Activated T-cell treated with anti-CD3 and anti-CD28 coated beads, Interleukin-2, amount 50 U/mL, for 1 hour (primary cell): ENCODE data around the gene KIF16B.

Source experiments
- DNase-seq: peaks from one replicate; pipeline ENCODE4 v3.0.0-alpha.2; 2020

KIF16B gene

DNA sequence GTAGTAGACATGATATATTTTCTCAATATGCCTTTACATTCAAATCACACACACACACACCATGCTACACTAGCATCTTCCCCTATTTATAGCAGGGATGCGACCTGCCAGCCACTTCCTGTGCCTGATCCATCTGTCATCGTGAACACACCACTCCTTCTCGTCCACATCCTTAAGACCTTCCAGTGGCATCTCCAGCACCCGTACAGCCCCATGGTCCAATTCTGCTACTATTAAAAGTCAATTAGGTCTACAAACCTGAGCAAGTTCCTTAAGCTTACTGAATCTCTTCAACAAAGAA lies 54.5 kb downstream of the KIF16B start:
- no peak for DNase-seq

DNA sequence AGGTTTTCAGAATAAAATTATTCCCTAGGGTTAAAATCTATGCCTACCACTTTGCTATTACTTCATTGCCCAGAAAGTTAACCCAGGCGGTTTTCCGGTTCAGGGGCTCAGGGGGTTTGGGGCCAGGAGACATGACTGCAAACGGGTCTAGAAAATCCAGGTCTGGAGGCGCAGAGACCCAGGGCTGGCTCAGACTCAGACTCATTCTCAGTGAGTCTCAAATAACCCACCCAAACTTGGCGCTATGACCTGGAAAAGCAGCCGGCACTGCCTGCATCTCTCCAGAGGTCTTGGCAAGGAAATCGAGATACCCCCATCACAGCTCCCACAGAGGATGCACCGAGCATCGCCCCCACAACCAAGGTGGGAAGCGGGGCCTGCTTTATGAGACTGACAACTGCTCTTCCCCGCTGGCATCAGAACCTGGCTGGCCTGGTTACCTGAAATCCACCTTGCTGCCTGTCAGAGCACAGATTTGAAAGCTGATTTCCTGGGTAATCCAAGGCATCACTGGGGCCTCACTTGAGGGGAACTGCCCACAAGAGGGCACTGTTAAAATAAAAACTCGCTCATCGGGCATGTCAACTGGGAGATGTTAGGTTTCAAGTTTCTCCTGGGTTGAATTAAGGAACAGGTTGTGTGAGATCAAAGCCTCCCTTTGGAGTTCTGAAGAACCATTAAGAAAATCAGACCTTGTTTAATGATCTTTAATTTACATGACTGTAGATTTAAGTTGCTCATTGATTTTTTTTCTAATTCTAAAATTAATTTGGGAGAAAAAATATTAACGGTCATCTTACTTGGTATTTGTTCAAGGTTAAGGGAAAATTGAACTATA lies 55.1 kb downstream of the KIF16B start:
- DNase-seq: no peak

DNA sequence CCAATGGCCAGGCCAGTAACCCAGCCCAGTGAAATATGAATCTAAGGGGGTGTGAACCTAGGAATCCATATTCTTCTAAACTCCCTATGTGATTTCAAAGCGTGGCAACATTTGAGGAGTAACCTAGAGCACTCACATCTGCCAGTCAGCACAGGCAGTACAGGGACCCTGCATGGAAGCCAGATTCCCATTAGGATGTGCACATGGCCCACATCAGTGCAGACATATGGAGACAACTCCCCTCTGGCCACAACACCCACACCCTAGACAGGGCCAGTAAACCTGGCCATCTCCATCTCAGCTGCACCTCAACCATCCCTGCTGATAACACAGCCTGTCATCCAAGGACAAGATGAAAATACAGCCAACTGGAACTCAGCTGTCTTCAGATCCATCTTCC lies 56.5 kb downstream of the KIF16B start:
- DNase-seq: no peak

DNA sequence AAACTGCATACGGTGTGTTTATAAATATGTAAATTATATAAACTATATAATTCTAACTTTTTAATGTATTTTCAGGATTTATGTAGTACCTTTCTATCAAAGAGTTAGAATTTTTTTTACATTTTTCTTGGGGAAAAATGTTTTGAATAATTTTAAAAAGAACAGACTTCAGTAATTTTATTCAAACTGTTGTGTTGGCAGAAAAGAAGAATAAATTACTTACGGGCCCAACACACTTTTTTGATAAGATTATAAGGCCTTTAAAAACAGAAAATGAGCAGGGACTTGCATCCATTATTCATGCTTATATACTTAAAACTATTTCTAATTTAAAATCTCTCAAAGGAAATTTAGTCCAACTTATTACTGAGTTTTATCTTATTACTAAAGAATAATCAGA lies 58.2 kb downstream of the KIF16B start:
- no peak for DNase-seq

DNA sequence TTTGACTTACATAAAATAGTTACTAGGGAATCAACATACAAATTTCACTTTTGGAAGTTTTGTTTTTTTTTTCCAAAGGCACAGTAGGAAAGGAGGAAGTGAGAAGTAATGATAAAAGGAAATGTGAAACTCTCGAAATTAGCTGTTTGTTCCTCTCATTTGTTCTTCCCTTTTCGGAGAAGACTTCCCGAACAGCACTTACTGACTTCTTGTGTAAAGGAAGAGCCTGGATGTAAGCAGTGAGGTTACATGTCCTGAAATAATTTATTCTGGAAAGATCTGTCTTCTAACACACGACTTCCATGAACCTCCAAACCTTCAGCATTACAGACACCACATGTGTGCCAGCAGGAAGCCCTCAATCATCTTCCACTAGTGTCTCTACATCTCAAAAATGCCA lies 59.1 kb downstream of the KIF16B start:
- no peak for DNase-seq

DNA sequence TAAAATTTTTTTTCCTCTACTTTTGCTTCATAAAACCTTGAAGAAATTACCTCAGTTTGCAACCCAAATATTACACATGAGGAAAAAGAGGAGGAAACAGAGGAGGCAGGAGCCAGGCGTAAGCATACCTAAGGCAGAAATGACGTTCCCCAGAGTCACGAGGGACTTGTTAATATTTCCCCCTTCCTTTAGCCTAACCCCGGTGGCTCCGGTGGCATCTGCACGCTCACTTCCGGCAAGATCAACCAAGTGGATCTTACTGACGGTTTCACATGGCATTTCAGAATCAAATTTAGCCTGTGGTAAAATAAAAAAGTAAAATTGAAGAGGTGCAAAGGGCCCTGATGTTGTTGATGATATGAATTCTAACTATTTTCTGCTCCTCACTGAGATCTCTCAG lies 67.4 kb downstream of the KIF16B start:
- DNase-seq: no peak

DNA sequence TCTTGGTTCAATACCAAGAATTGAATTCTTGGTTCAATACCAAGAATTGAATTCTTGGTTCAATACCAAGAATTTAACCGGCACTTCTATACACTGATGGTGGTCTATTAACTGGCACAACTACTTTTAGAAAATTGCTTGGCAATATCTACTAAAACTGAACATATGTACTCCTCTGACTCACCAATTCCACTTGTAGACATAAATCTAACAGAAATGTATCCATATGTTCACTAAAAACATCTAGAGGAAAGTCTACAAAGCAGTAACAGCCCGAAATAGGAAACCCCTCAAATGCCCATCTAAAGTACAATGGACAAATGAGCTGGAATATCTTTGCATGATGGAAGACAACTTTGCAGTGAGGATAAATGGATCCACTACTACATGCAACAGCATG lies 71.9 kb downstream of the KIF16B start:
- DNase-seq: no peak

DNA sequence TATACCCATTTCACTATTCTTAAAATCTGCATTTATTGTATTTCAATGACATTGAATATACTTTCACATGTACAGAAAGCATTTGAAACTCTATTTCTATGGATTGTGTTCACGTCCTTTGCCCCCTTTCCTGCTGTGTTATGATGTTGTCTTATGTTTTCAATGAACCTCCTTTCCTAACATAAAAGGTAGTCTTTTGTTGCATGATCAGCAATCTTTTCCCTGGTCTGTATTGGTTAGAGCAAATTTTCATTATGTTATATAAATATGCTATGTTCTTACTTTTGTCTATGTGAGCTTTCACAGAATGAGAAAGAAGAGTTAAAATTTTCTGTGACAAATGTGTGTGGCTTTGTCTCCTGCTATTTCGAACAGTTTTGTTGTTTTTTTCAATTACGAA lies 73.1 kb downstream of the KIF16B start:
- no peak for DNase-seq

DNA sequence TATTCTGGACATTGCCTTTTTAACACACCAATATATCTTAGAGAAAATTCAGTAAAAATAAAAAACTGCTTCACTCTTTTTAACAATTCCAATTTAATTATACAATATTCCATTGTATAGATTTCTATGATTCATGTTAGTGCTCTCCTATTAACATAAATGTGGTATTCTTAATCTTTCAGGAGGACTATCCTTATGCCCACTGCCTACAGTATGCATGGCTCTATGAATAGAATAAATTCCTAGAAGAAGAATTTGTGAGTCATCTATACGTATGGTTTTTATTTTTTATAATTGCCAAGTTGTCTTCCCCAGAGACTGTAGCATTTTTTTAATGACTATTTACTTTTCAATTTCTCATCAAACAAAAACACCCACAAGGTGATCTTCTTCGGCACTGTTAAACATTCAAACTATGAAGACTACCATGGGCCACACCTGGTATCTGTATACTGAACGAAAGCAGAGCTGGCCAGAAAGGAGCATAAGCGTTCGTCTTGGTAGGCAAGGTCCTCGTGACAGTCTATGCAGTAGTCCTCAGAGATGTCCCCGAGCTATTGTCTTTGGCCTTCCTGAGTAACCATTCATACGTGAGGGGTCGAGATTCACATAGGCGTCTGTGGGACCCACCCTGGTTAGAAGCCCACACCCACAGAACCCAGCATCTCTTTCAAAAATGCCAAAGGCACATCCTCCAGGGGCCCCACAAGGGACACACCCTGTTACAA lies 74.6 kb downstream of the KIF16B start:
- no peak for DNase-seq

DNA sequence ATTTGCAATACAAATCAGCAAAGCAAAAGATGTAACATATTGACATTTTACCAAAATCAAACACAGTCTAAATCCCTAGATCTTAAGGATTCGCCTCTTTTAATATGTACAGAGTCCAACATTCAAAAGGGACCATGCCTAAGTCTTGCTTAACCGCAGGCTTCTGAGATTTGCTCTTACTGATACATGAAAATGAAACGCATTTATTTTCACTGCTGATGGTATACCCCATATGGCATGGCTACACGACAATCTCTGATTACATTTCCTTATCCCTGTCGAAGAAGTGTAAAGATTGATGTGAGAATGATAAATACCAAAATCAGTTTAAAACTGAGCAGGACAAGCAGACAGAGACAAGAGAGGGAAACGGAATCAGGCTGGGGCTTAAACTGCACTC lies 75.4 kb downstream of the KIF16B start:
- DNase-seq: no peak

DNA sequence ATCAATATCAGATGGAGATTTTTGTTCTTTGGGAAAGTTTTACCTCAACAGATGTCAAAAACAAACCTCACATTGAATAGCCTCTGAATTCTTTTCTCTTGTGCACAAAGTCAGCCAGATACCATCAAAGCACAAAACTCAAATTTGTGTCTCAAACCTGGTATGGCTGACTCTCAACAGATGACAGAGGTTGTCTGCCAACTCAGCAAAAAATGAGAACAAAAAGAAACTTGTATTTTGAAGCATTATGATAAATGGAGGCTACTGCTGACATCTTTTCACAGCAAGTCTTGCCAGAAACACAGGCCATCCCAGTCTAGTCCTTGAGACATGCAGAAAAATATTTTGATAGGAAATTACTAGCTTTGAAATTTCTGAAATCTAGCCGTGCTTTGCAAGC lies 79.8 kb downstream of the KIF16B start:
- no peak for DNase-seq

DNA sequence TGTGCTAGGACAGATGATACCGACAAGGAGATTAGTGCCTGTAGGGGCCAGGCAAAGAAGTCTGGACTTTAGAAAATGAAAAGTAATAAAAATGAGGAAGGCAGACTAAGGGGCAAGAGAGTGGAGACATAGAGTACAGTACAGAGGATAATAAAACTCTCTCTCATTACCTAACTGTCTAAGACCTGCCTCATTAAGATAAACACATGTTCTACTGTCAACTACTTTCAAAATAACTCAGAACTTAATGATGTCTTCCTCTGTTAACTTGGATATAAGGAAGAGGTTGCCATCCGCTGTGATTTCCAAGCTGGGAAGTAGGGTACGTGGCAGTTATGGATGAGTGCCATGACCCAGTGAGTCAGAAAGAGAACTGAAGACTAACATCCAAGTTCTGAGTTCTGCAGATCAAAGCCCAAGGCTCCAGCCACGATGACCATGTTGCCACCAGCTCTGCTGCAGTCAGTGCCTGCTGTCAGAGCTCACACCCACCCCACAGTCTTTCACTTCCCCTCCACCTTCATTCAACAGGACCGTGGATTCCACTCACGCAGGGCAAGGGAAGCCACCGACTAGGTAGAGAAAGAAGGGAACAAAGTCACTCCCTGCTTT lies 81.8 kb downstream of the KIF16B start:
- no peak for DNase-seq

DNA sequence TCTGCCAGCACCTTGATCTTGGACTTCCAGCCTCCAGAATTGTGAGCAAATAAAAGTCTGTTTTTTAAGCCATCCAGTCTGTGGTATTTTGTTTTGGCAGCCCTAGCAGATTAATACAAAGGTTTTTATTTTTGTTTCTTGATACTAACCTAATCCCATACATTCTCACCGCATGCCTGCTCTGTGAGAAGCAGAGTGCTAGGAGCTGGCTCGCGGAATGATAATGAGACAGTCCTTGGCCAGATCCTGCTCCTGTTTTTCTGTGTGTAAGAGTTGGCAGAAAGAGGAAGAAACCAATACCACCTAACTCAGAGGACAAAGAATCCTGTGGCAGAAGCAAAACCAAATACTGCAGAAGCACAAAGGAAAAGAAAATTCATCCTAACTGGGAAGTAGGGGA lies 82.6 kb downstream of the KIF16B start:
- no peak for DNase-seq

DNA sequence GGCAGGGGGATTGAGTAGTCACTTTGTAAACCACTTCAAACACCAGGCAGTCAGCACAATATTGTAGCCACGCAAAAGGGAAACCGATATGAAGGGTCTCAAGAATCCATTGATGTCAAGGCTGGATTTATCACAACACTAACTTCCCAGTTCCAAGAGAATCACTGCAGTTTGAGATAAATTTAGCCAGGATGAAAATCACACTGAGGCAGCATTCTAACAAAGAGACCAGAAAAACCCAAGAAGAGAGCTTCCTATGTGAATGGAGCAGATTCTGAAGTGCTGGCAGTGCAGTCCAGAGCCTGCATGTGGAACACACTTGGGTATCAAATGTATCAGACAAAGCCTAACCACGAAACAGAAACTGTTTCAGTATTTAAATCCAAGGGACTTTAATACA lies 84.6 kb downstream of the KIF16B start:
- no peak for DNase-seq

DNA sequence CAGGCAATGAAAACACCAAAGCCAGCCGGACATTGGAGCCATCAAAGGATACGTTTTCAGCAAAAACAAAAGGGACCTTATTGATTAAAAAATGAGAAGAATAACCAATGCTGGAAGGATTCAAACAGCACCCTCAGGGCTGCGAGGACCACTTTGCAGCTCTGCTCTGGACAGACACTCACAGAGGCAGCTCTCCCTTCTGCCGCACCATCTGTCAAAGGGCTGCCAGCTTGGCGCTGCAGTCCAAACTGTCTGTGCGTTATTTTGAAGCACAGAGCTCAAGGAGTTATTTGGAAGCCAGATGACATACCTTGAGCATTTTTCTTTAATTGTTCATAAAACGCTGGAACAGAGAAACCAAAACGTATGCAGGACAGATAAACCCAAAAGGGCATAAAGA lies 85.2 kb downstream of the KIF16B start:
- DNase-seq: no peak

DNA sequence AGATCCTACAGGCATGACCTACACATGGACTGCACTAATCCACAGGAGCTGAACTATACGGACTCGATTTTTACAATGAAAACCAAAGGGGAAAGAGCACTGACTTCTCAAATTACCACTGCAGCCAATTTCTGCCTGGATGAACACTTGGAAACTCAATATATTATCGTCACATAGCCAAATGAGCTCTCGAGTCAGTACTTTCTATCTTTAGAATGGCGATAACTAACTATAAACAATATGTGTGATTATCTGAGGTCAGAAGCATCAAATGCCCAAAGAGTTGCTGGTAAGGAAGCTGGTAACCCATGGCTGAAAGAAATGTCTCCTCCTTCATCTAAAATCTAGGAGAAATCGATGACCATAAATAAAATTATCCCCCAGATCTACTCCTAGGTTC lies 86.7 kb downstream of the KIF16B start:
- no peak for DNase-seq

DNA sequence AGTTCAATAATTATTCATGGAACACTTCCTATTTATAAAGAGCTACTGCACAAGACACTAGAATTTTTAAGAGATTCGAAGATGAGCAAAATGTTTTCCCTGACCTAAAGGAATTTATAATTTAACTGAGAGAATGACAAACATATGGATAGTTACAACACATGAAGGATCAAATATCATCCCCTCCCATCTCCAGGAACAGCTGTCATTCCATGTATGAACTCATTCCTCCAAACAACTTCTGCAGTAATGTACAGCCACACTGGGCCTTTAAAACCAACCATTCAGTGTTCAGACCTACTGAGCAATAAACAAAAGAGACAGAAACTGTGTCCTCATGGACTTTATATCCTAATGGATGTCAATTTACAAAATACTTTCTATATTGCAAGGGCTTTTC lies 87.8 kb downstream of the KIF16B start:
- DNase-seq: no peak

DNA sequence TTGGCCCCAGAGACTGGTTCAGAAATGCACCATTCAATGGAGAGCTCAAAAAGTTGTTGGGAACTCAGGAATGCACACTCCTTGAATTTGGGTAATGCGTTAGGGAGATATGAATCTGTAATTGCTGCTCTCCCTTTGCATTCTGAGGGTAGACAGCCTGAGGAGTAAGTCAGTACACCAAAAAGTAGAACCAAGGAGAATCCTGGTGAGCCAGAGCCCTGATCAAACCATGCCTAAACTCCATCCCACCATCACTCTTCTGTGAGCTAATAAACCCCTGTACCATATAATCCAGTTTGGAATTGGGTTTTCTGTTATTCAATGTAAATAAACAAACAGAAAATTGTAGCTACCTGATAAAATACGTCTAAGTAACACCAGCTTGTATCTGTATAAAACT lies 90.2 kb downstream of the KIF16B start:
- no peak for DNase-seq

DNA sequence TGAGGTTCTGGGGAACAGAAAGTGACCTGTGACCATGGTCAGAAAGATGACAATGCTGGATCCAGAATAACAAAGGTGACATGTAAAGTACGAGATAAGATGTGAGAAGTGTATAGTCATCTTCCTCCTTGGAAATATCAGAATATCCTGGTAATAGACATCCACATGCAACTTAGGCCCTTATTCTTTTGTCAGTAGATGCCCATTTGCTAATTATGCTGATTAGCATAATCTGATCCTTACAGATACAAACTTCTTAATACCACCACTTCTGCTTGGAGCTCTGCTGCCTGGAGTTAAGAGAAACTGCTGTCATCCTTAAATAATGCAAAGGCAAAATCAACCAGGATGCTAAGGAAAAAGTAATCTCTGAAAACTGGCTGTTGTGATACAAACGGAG lies 91.3 kb downstream of the KIF16B start:
- no peak for DNase-seq

DNA sequence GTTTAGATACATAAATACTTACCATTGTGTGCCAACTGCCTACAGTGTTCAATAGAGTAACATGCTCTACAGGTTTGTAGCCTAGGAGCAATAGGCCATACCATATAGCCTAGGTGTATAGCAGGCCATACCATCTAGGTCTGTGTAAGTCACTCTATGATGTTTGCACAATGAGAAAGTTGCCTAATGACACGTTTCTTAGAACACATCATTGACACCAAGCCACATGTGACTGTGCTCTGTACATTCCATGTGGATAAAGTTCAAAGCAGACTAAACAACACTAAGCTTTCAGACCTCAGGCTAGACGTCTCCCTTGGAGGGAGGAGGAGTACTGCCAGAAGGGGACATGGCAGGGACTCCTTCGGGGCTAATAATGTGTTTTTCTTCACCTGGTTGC lies 93.6 kb downstream of the KIF16B start:
- no peak for DNase-seq

DNA sequence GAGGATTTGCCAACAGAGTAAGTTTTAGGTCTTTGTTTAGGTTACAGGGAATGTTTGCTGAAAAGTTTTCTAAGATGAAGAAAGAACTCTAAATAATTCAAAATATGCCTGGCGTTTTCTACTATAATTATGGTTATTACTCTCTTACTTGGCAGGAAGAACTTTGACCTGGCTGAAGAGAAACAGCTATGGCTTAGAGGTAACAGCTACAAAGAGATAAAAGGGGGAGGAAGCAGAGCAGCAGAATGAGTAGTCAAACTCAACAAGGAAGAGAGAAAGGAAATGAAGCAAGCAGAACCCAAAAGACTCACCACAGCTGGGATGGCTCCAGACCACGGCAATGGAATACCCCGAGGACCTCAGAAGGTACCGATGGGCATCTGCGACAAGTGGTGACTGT lies 95.6 kb downstream of the KIF16B start:
- no peak for DNase-seq

DNA sequence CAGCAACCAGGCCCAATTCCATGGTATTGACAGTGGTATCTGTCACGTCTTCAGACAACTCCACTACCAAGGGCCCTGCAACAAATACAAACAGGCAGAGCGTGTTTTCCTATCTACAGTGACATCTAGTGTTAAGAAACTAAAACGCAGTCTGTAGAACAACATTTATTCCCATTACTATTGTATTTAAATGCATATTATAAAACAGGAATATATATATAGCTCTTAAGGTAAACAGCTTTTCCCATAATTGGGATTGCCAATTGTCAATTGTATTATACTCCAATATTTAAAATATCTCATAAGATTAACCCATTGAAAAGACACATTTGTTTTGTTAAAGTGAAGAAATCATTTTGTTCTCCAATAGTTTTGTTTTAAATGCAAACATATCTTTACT lies 97.2 kb downstream of the KIF16B start:
- DNase-seq: no peak

DNA sequence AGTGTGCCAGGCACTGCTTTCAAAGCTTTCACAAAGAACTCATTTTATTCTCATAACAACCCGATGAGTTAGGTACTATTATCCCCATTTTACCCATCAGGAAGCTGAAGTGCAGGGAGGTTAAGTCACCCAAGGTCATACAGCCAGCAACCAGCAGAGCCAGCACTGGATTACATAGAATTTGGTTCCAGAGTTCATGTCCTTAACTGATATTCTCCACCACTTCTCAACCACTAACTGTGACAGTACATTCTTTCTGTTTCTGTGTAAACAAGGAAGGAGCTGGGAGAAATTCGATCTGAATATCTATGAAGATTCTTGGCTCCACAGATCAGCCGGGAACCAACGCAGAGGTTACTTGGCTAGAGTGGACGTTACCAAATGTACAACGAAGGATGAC lies 98.0 kb downstream of the KIF16B start:
- no peak for DNase-seq

DNA sequence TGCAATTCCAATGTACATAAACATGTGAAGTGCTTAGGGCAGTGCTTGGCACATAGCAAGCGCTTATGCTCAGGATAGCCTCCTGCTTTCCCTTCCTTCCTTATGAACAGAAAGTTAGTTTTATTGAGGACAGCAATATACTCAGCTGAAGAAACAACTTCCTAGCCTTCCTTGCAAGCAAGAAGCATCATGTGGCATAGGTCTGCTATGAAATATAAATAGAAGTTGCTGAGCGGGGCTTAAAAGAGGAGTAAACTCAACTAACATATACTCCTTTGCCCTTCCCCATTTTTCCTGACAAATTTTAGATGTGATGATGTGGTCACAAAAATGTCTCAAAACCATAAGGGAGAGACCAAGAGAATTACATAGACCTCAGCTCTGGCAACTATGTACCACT lies 98.9 kb downstream of the KIF16B start:
- no peak for DNase-seq
